OCI-LY7 (cell line): ENCODE measurements around the gene MRPS25.

ENCODE experiments used
- EZH2phosphoT487 ChIP-seq: fragments of 200-600 bp; sonication (generic); IDR thresholded peaks from 2 replicates; pipeline ENCODE4 v1.6.1; 2018; ENCODE audit warnings: low read depth, borderline replicate concordance, mild to moderate bottlenecking, mixed run types, antibody characterized with exemption, low read length, moderate library complexity, mixed read lengths
- TF ChIP-seq, protein P1 (sequence below): fragments of 200-600 bp; sonication (generic); conservative IDR thresholded peaks from 2 replicates; pipeline ENCODE4 v1.5.1; 2014; ENCODE audit warnings: mild to moderate bottlenecking, antibody characterized with exemption, low read length, moderate library complexity, mixed read lengths

DNA sequence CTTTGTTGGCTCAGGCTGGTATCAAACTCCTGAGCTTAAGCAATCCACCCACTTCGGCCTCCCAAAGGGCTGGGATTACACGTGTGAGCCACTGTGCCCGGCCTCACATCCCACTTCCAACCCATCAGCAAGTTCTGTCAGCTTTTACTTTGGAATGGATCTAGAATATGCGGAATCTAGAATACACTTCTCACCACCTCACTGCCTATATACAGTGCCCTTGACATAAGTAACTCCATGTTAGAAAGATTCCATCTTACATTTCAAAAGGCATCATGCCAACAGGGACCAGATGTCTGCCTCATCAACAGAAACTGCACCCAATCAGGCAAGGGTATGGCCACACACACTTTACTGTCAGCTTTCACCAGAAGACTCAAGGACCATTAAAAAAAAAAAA is 43.8 kb upstream of the MRPS25 start:
- TF ChIP-seq, protein P1, sequence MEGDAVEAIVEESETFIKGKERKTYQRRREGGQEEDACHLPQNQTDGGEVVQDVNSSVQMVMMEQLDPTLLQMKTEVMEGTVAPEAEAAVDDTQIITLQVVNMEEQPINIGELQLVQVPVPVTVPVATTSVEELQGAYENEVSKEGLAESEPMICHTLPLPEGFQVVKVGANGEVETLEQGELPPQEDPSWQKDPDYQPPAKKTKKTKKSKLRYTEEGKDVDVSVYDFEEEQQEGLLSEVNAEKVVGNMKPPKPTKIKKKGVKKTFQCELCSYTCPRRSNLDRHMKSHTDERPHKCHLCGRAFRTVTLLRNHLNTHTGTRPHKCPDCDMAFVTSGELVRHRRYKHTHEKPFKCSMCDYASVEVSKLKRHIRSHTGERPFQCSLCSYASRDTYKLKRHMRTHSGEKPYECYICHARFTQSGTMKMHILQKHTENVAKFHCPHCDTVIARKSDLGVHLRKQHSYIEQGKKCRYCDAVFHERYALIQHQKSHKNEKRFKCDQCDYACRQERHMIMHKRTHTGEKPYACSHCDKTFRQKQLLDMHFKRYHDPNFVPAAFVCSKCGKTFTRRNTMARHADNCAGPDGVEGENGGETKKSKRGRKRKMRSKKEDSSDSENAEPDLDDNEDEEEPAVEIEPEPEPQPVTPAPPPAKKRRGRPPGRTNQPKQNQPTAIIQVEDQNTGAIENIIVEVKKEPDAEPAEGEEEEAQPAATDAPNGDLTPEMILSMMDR: no peak
- TF ChIP-seq EZH2phosphoT487: no peak
